Sigmoid colon (tissue), 7 donors: ENCODE data around the gene ZNF717. TPM values are rescaled to one million over a fixed set of nuclear protein-coding genes. Genes with fewer than 3 reads are reported as not detected.

ENCODE experiments used
- DNase-seq: peaks from one replicate; pipeline ENCODE4 v3.0.0-alpha.2; 2019
- H3K27ac ChIP-seq, 4 donors: fragments of 200-600 bp; sonication (generic); one replicate each; pipeline ENCODE4 v1.5.1; 2016 to 2019; ENCODE audit warnings: mild to moderate bottlenecking in 1 of 4
- H3K27me3 ChIP-seq, 3 donors: fragments of 200-600 bp; sonication (generic); one replicate each; pipeline ENCODE4 v1.5.1; 2019; ENCODE audit warnings: mild to moderate bottlenecking in 1 of 3
- H3K36me3 ChIP-seq, 4 donors: fragments of 200-600 bp; sonication (generic); one replicate each; pipeline ENCODE4 v1.5.1; 2016 to 2019
- H3K4me1 ChIP-seq, 4 donors: fragments of 200-600 bp; sonication (generic); one replicate each; pipeline ENCODE4 v1.5.1; 2017 to 2019
- H3K4me3 ChIP-seq, 4 donors: fragments of 200-600 bp; sonication (generic); one replicate each; pipeline ENCODE4 v1.5.1; 2017 to 2019; ENCODE audit warnings: mild to moderate bottlenecking in 2 of 4, moderate library complexity in 1 of 4
- H3K9me3 ChIP-seq, 4 donors: fragments of 200-600 bp in 3 of 4; sonication (generic) in 3 of 4; one replicate each; pipeline versions ENCODE4 v1.5.1 to v1.6.1; 2013 to 2019
- CTCF ChIP-seq, 4 experiments: fragments of 450-650 bp in 3 of 4; fragments of 200-600 bp in 1 of 4; IDR thresholded peaks; one replicate each; pipeline ENCODE4 v1.5.1; 2016 to 2019; ENCODE audit warnings: antibody characterized with exemption in 4 of 4, mild to moderate bottlenecking in 3 of 4, moderate library complexity in 2 of 4
- EP300 ChIP-seq, 4 donors: sonication (generic); formaldehyde crosslinking; IDR thresholded peaks; one replicate each; pipeline ENCODE4 v1.6.1; 2017; ENCODE audit warnings: antibody characterized with exemption in 4 of 4
- POLR2A ChIP-seq, 2 donors: fragments of 450-650 bp; IDR thresholded peaks; one replicate each; pipeline ENCODE4 v1.6.1; 2016; ENCODE audit warnings: antibody characterized with exemption in 2 of 2, mild to moderate bottlenecking in 2 of 2, moderate library complexity in 2 of 2
- POLR2AphosphoS5 ChIP-seq, 4 donors: sonication (generic); formaldehyde crosslinking; IDR thresholded peaks; one replicate each; pipeline ENCODE4 v1.6.1; 2017; ENCODE audit warnings: antibody characterized with exemption in 4 of 4
- WGBS, 2 donors: extraction: QIAGEN DNeasy Blood & Tissue Kit; methylation state at CpG; one replicate each; pipeline ENCODE4 v1.1.7; 2013; 5-methylcytosine and 5-hydroxymethylcytosine counted together
- intact Hi-C: fragments of 100-400 bp; cut with DNase I; formaldehyde crosslinking; loops from one replicate; pipeline ENCODE4 v1.15.1; 2023
- polyA plus RNA-seq, 3 donors: library from polyadenylated mRNA; stranded (reverse); fragments of 200-250 nt; gene quantifications; one replicate each; pipeline ENCODE4 v1.2.3, GENCODE V29; 2013
- small RNA-seq, 3 donors: library from RNA; depleted of rRNA; stranded (forward); fragments of <200 nt; gene quantifications; one replicate each; pipeline ENCODE3, GENCODE V24; 2016
- total RNA-seq, 4 donors: library from RNA; depleted of rRNA; stranded (reverse); fragments of >200 nt; gene quantifications; one replicate each; pipeline ENCODE4 v1.1.0, GENCODE V29; 2016
- donor health status: healthy with polysubstance abuse.
- donor health status: Bipolar disorder and iron deficiency.
- donor health status: healthy.

The ZNF717 gene
- total and polyA plus RNA-seq, 7 donors: 4.2 to 16.1 (median 8.3) TPM

GRCh38 chr3:75727985-75728384, 57.4 kb downstream of the ZNF717 start:
- Histone ChIP-seq H3K9me3 (peaks cover 20 to 62% (median 49%) of the 10 kb centered on the region in 4 donors), H3K4me1 (no peaks in the 10 kb centered on the region), H3K27me3 (no peaks in the 10 kb centered on the region), H3K36me3 (peaks cover 0 to 25% (median 11%) of the 10 kb centered on the region in 4 donors), H3K27ac (no peak overlapping the region), H3K4me3 (no peak overlapping the region)
- WGBS, 2 donors: 92 to 96% methylated on average over 2 of the region's 2 CpGs
- DNase-seq: no peak
- intact Hi-C loops: no loop called here
- no peak for TF ChIP-seq CTCF (IDR thresholded peaks at IDR 0.05)
- TF ChIP-seq POLR2AphosphoS5 (IDR thresholded peaks at IDR 0.05): no peak
- no peak for TF ChIP-seq EP300 (IDR thresholded peaks at IDR 0.05)
- no peak for TF ChIP-seq POLR2A (IDR thresholded peaks at IDR 0.05)

GRCh38 chr3:75692061-75692460, 93.3 kb downstream of the ZNF717 start:
- WGBS, 2 donors: 22 to 46% methylated on average over 2 of the region's 2 CpGs
- no peak for DNase-seq
- H3K27ac ChIP-seq: no peak overlapping the region
- no peak overlapping the region for H3K4me3 ChIP-seq
- H3K36me3 ChIP-seq: no peaks in the 10 kb centered on the region
- H3K9me3 ChIP-seq: no peaks in the 10 kb centered on the region
- no peaks in the 10 kb centered on the region for H3K27me3 ChIP-seq
- intact Hi-C loops: no loop called here
- TF ChIP-seq POLR2A (IDR thresholded peaks at IDR 0.05) (no peak), POLR2AphosphoS5 (IDR thresholded peaks at IDR 0.05) (no peak), EP300 (IDR thresholded peaks at IDR 0.05) (no peak), CTCF (IDR thresholded peaks at IDR 0.05) (no peak)
- no peaks in the 10 kb centered on the region for H3K4me1 ChIP-seq

GRCh38 chr3:75687323-75687722, 98.0 kb downstream of the ZNF717 start:
- intact Hi-C loops: no loop called here
- Histone ChIP-seq H3K4me3 (no peak overlapping the region), H3K27me3 (no peaks in the 10 kb centered on the region), H3K27ac (no peak overlapping the region), H3K4me1 (no peaks in the 10 kb centered on the region), H3K9me3 (peaks cover 0 to 9% (median 2%) of the 10 kb centered on the region in 4 donors), H3K36me3 (no peaks in the 10 kb centered on the region)
- no peak for TF ChIP-seq EP300 (IDR thresholded peaks at IDR 0.05)
- no peak for TF ChIP-seq CTCF (IDR thresholded peaks at IDR 0.05)
- TF ChIP-seq POLR2A (IDR thresholded peaks at IDR 0.05): no peak
- TF ChIP-seq POLR2AphosphoS5 (IDR thresholded peaks at IDR 0.05): no peak
- no peak for DNase-seq
- 90 to 91% methylated on average over 9 of the region's 9 CpGs for WGBS, 2 donors

Small RNA genes within 50 kb of the gene (small RNA-seq; reads per million reads assigned to genes)
- gene MIR4273: 0 reads per million in 3 donors

Other genes starting within 250 kb of the ZNF717 start
- gene FRG2C, start 121.2 kb downstream of the ZNF717 start, total RNA-seq: not detected
- not detected for gene FRG2C, start 121.2 kb downstream of the ZNF717 start, polyA plus RNA-seq